Esophagus squamous epithelium (tissue), 5 donors: ENCODE results near the gene FRMD6. TPM values are rescaled to one million over a fixed set of nuclear protein-coding genes. Genes with fewer than 3 reads are reported as not detected.

Source experiments
- DNase-seq: peaks from one replicate; lab custom pipeline; 2025; lab: John Stamatoyannopoulos, UW
- H3K27ac ChIP-seq, 4 donors: fragments of 200-600 bp; sonication (generic); one replicate each; pipeline ENCODE4 v1.5.1; 2016 to 2019; ENCODE audit warnings: mild to moderate bottlenecking in 1 of 4
- H3K27me3 ChIP-seq, 4 donors: fragments of 200-600 bp; sonication (generic); 1 replicate in 3 of 4; 2 replicates in 1 of 4; pipeline versions ENCODE4 v1.5.1 to v1.6.0; 2017 to 2021; ENCODE audit warnings: antibody characterized with exemption in 1 of 4
- H3K36me3 ChIP-seq, 3 donors: fragments of 200-600 bp; sonication (generic); one replicate each; pipeline ENCODE4 v1.5.1; 2016 to 2019
- H3K4me1 ChIP-seq, 3 donors: fragments of 200-600 bp; sonication (generic); one replicate each; pipeline ENCODE4 v1.5.1; 2017 to 2019
- H3K4me3 ChIP-seq, 4 donors: fragments of 200-600 bp; sonication (generic); 1 replicate in 3 of 4; 2 replicates in 1 of 4; pipeline ENCODE4 v1.5.1; 2016 to 2019; ENCODE audit warnings: mild to moderate bottlenecking in 2 of 4, moderate library complexity in 1 of 4
- H3K9me3 ChIP-seq, 3 donors: fragments of 200-600 bp; sonication (generic); one replicate each; pipeline ENCODE4 v1.5.1; 2016 to 2019
- POLR2A ChIP-seq, 4 donors: fragments of 450-650 bp; IDR thresholded peaks; one replicate each; pipeline ENCODE4 v1.6.1; 2017; ENCODE audit warnings: antibody characterized with exemption in 4 of 4, mild to moderate bottlenecking in 4 of 4, moderate library complexity in 3 of 4
- WGBS, 2 donors: methylation state at CpG; one replicate each; pipeline ENCODE4 v1.1.5; 2018; 5-methylcytosine and 5-hydroxymethylcytosine counted together
- intact Hi-C: fragments of 100-400 bp; cut with DNase I; formaldehyde crosslinking; loops from one replicate; pipeline ENCODE4 v1.15.0; 2022
- total RNA-seq, 4 donors: library from RNA; depleted of rRNA; stranded (reverse); fragments of >200 nt; gene quantifications; one replicate each; pipeline ENCODE4 v1.1.0, GENCODE V29; 2016
- TF ChIP-seq, protein P1 (sequence below), 6 experiments: fragments of 450-650 bp in 4 of 6; fragments of 200-600 bp in 2 of 6; sonication (generic) in 2 of 6; IDR thresholded peaks; one replicate each; pipeline ENCODE4 v1.5.1; 2016 to 2019; ENCODE audit warnings: antibody characterized with exemption in 6 of 6, mild to moderate bottlenecking in 4 of 6, moderate library complexity in 4 of 6
- donor health status: DM: yes; HTN: yes; CAD: no.

Gene FRMD6
- total RNA-seq, 4 donors from 2014 or later, result 98.1 to 191 (median 110) TPM

GRCh38 chr14:51607711-51608110 is 44.0 kb upstream of the FRMD6 start:
- Histone ChIP-seq H3K9me3 (no peaks in the 10 kb centered on the region), H3K27me3 (no peaks in the 10 kb centered on the region), H3K36me3 (peaks cover 0 to 8% (median 0%) of the 10 kb centered on the region in 3 donors), H3K4me3 (no peak overlapping the region), H3K27ac (no peak overlapping the region), H3K4me1 (no peaks in the 10 kb centered on the region)
- WGBS, 2 donors, result 71 to 80% methylated on average over 6 to 12 of the region's 12 CpGs
- intact Hi-C loops, result no loop called here
- TF ChIP-seq, protein P1, sequence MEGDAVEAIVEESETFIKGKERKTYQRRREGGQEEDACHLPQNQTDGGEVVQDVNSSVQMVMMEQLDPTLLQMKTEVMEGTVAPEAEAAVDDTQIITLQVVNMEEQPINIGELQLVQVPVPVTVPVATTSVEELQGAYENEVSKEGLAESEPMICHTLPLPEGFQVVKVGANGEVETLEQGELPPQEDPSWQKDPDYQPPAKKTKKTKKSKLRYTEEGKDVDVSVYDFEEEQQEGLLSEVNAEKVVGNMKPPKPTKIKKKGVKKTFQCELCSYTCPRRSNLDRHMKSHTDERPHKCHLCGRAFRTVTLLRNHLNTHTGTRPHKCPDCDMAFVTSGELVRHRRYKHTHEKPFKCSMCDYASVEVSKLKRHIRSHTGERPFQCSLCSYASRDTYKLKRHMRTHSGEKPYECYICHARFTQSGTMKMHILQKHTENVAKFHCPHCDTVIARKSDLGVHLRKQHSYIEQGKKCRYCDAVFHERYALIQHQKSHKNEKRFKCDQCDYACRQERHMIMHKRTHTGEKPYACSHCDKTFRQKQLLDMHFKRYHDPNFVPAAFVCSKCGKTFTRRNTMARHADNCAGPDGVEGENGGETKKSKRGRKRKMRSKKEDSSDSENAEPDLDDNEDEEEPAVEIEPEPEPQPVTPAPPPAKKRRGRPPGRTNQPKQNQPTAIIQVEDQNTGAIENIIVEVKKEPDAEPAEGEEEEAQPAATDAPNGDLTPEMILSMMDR (IDR thresholded peaks at IDR 0.05), result no peak
- TF ChIP-seq POLR2A (IDR thresholded peaks at IDR 0.05), result no peak
- no peak for DNase-seq

GRCh38 chr14:51609251-51609954 is 42.3 kb upstream of the FRMD6 start:
- H3K27ac ChIP-seq, result no peak overlapping the region
- intact Hi-C loops, result no loop called here
- no peak overlapping the region for H3K4me3 ChIP-seq
- H3K36me3 ChIP-seq, result peaks cover 0 to 8% (median 0%) of the 10 kb centered on the region in 3 donors
- WGBS, 2 donors, result 38 to 57% methylated on average over 8 of the region's 8 CpGs
- no peak for DNase-seq
- TF ChIP-seq POLR2A (IDR thresholded peaks at IDR 0.05), result no peak
- TF ChIP-seq, protein P1 (IDR thresholded peaks at IDR 0.05), result no peak
- H3K9me3 ChIP-seq, result no peaks in the 10 kb centered on the region
- peaks cover 0 to 2% (median 0%) of the 10 kb centered on the region in 3 donors for H3K4me1 ChIP-seq
- H3K27me3 ChIP-seq, result no peaks in the 10 kb centered on the region

GRCh38 chr14:51609955-51610283 is 41.8 kb upstream of the FRMD6 start:
- WGBS, 2 donors, result 81 to 93% methylated on average over 5 of the region's 5 CpGs
- Histone ChIP-seq H3K4me1 (peaks cover 0 to 7% (median 0%) of the 10 kb centered on the region in 3 donors), H3K27ac (no peak overlapping the region), H3K27me3 (no peaks in the 10 kb centered on the region), H3K4me3 (no peak overlapping the region), H3K9me3 (no peaks in the 10 kb centered on the region), H3K36me3 (peaks cover 0 to 8% (median 0%) of the 10 kb centered on the region in 3 donors)
- TF ChIP-seq, protein P1 (IDR thresholded peaks at IDR 0.05), result no peak
- TF ChIP-seq POLR2A (IDR thresholded peaks at IDR 0.05), result no peak
- no peak for DNase-seq
- intact Hi-C loops, result no loop called here

- H3K4me1 ChIP-seq, result peaks cover 0 to 16% (median 0%) of the 10 kb centered on the region in 3 donors
- H3K36me3 ChIP-seq, result peaks cover 0 to 6% (median 0%) of the 10 kb centered on the region in 3 donors
- H3K27me3 ChIP-seq, result no peaks in the 10 kb centered on the region
- no peak for DNase-seq
- intact Hi-C loops, result no loop called here
- 38 to 64% methylated on average over 1 of the region's 1 CpG for WGBS, 2 donors
- no peak overlapping the region for H3K27ac ChIP-seq
- TF ChIP-seq, protein P1 (IDR thresholded peaks at IDR 0.05), result no peak
- no peak for TF ChIP-seq POLR2A (IDR thresholded peaks at IDR 0.05)
- H3K4me3 ChIP-seq, result no peak overlapping the region
- H3K9me3 ChIP-seq, result no peaks in the 10 kb centered on the region
These were observed 40.9 kb upstream of the FRMD6 start for GRCh38 chr14:51610771-51611170.

DNA sequence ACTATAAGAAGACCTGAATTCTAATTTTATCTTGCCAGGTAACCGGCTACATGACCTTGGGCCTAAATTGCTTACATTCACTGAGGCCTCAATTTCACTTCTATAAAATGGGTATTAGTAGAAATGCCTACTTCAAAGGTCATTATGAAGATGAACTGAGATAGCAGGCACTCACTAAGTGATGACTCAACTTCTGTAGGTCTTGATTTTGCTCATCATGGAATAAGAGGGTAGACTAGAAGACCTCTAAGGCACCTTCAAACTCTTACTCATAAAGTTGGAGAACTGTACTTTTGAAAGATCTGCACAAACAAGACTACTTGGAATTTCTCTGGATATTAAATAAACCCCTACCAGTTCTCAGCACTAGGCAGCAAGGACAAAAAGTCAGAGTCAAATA is 39.3 kb upstream of the FRMD6 start:
- Histone ChIP-seq H3K36me3 (no peaks in the 10 kb centered on the region), H3K4me1 (peaks cover 0 to 33% (median 12%) of the 10 kb centered on the region in 3 donors), H3K27ac (no peak overlapping the region), H3K4me3 (no peak overlapping the region), H3K9me3 (no peaks in the 10 kb centered on the region), H3K27me3 (no peaks in the 10 kb centered on the region)
- intact Hi-C loops, result no loop called here
- TF ChIP-seq, protein P1 (IDR thresholded peaks at IDR 0.05), result no peak
- TF ChIP-seq POLR2A (IDR thresholded peaks at IDR 0.05), result no peak
- 8 to 94% methylated on average over 1 of the region's 1 CpG for WGBS, 2 donors
- no peak for DNase-seq
